Measurements from ENCODE around the gene KRTAP10-12. TPM values are rescaled to one million over a fixed set of nuclear protein-coding genes. Genes with fewer than 3 reads are reported as not detected.

KRTAP10-12 gene
- total and polyA plus RNA-seq, 4 donors = not detected

DNA sequence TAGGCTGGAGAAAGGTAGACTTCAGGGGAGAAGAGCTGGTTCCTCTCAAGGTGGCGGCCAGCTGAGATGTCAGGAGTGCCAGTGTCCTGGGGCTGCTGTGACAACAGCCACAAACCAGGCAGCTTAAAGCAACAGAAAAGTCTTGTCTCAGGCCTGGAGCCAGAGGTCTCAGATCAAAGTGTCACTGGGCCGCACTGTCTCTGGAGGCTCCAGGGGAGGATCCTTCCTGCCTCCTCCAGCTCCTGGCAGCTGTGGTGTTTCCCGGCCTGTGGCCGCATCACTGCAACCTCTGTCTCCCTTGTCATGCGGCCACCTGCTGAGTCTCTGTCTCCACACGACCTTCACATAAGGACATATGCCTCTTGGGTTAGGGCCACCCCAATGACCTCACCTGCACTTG lies 38.8 kb downstream of the KRTAP10-12 start:
- DNase-seq (ENCODE audit: low spot score) = no peak
- no peaks in the 10 kb centered on the region for H3K4me1 ChIP-seq (ENCODE audit: control insufficient read depth in 4 of 4, insufficient read depth in 4 of 4, low read length in 3 of 4)
- H3K27me3 ChIP-seq (ENCODE audit: control insufficient read depth in 4 of 4, insufficient read depth in 4 of 4, low read length in 3 of 4) = no peaks in the 10 kb centered on the region
- 84% methylated on average over 6 of the region's 6 CpGs for WGBS
- no peak for TF ChIP-seq FOXA2 (IDR thresholded peaks at IDR 0.05)
- TF ChIP-seq, protein P1, sequence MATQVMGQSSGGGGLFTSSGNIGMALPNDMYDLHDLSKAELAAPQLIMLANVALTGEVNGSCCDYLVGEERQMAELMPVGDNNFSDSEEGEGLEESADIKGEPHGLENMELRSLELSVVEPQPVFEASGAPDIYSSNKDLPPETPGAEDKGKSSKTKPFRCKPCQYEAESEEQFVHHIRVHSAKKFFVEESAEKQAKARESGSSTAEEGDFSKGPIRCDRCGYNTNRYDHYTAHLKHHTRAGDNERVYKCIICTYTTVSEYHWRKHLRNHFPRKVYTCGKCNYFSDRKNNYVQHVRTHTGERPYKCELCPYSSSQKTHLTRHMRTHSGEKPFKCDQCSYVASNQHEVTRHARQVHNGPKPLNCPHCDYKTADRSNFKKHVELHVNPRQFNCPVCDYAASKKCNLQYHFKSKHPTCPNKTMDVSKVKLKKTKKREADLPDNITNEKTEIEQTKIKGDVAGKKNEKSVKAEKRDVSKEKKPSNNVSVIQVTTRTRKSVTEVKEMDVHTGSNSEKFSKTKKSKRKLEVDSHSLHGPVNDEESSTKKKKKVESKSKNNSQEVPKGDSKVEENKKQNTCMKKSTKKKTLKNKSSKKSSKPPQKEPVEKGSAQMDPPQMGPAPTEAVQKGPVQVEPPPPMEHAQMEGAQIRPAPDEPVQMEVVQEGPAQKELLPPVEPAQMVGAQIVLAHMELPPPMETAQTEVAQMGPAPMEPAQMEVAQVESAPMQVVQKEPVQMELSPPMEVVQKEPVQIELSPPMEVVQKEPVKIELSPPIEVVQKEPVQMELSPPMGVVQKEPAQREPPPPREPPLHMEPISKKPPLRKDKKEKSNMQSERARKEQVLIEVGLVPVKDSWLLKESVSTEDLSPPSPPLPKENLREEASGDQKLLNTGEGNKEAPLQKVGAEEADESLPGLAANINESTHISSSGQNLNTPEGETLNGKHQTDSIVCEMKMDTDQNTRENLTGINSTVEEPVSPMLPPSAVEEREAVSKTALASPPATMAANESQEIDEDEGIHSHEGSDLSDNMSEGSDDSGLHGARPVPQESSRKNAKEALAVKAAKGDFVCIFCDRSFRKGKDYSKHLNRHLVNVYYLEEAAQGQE (IDR thresholded peaks at IDR 0.05) = no peak
- H3K9ac ChIP-seq (ENCODE audit: low read depth in 1 of 2, low read length in 2 of 2) = no peak overlapping the region
- H3K9me3 ChIP-seq (ENCODE audit: control insufficient read depth in 4 of 4, low read length in 3 of 4) = peaks cover 0 to 5% (median 3%) of the 10 kb centered on the region in 4 donors
- H3K27ac ChIP-seq (ENCODE audit: low read depth in 1 of 2, low read length in 2 of 2) = no peak overlapping the region
- no peaks in the 10 kb centered on the region for H3K36me3 ChIP-seq (ENCODE audit: control insufficient read depth in 4 of 4, insufficient read depth in 3 of 4, low read depth in 1 of 4, low read length in 3 of 4)
- no peak overlapping the region for H3K4me3 ChIP-seq (ENCODE audit: low read depth in 1 of 3, low read length in 3 of 3)

DNA sequence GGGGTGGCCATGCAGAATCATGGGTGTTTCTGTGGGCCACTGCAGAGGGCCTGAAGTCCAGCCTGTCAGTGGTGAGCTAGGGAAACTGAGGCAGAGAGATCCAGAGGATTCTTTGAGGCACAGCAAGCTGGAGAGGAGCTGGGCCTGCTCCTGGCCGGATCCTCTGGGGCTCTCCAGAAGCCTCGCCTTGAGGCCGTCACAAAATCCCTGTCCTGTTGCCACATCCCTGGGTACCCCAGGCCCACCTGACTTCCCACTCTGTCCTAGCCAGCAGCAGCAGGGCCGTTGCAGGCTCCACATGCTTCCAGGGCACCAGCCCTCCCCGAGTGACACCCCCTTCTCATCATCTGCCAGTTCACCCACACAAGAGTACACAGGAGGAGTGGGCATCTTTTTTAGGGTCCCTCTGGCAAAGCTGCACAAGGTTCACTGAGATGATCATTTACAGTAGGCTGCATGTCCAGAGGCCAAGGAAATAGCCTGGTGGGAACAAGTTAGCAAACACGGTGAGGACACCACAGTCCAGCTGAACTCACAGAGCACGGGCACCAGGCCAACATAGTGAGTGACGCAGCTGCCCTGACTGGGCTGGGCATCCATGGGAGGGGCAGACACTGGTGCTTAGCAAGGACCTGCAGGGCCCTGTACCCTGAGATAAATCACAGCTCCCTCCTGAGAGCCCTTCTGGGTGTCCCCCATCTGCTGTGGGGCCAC lies 39.5 kb downstream of the KRTAP10-12 start:
- peaks cover 0 to 5% (median 3%) of the 10 kb centered on the region in 4 donors for H3K9me3 ChIP-seq (ENCODE audit: control insufficient read depth in 4 of 4, low read length in 3 of 4)
- no peaks in the 10 kb centered on the region for H3K27me3 ChIP-seq (ENCODE audit: control insufficient read depth in 4 of 4, insufficient read depth in 4 of 4, low read length in 3 of 4)
- 85% methylated on average over 8 of the region's 8 CpGs for WGBS
- DNase-seq (ENCODE audit: low spot score) = no peak
- H3K4me1 ChIP-seq (ENCODE audit: control insufficient read depth in 4 of 4, insufficient read depth in 4 of 4, low read length in 3 of 4) = no peaks in the 10 kb centered on the region
- no peak overlapping the region for H3K4me3 ChIP-seq (ENCODE audit: low read depth in 1 of 3, low read length in 3 of 3)
- no peaks in the 10 kb centered on the region for H3K36me3 ChIP-seq (ENCODE audit: control insufficient read depth in 4 of 4, insufficient read depth in 3 of 4, low read depth in 1 of 4, low read length in 3 of 4)
- no peak for TF ChIP-seq SP1 (IDR thresholded peaks at IDR 0.05)
- no peak for TF ChIP-seq ZBTB33 (IDR thresholded peaks at IDR 0.05)
- no peak for TF ChIP-seq JUND (IDR thresholded peaks at IDR 0.05)
- no peak for TF ChIP-seq HNF4A (conservative IDR thresholded peaks at IDR 0.05)
- TF ChIP-seq FOXA2 (IDR thresholded peaks at IDR 0.05) = no peak
- TF ChIP-seq NR2F2 (IDR thresholded peaks at IDR 0.05) = no peak
- no peak overlapping the region for H3K9ac ChIP-seq (ENCODE audit: low read depth in 1 of 2, low read length in 2 of 2)
- no peak overlapping the region for H3K27ac ChIP-seq (ENCODE audit: low read depth in 1 of 2, low read length in 2 of 2)

- H3K27me3 ChIP-seq (ENCODE audit: control insufficient read depth in 4 of 4, insufficient read depth in 4 of 4, low read length in 3 of 4) = no peaks in the 10 kb centered on the region
- no peak overlapping the region for H3K27ac ChIP-seq (ENCODE audit: low read depth in 1 of 2, low read length in 2 of 2)
- H3K9me3 ChIP-seq (ENCODE audit: control insufficient read depth in 4 of 4, low read length in 3 of 4) = peaks cover 0 to 5% (median 3%) of the 10 kb centered on the region in 4 donors
- H3K36me3 ChIP-seq (ENCODE audit: control insufficient read depth in 4 of 4, insufficient read depth in 3 of 4, low read depth in 1 of 4, low read length in 3 of 4) = no peaks in the 10 kb centered on the region
- no peak overlapping the region for H3K9ac ChIP-seq (ENCODE audit: low read depth in 1 of 2, low read length in 2 of 2)
- TF ChIP-seq NR2F2 (IDR thresholded peaks at IDR 0.05) (no peak), ZBTB33 (IDR thresholded peaks at IDR 0.05) (no peak), FOXA2 (IDR thresholded peaks at IDR 0.05) (no peak), FOXA1 (IDR thresholded peaks at IDR 0.05) (no peak)
- TF ChIP-seq, protein P1 (IDR thresholded peaks at IDR 0.05) = no peak
- DNase-seq (ENCODE audit: low spot score) = no peak
- no peak overlapping the region for H3K4me3 ChIP-seq (ENCODE audit: low read depth in 1 of 3, low read length in 3 of 3)
- WGBS = 70% methylated on average over 3 of the region's 3 CpGs
- no peaks in the 10 kb centered on the region for H3K4me1 ChIP-seq (ENCODE audit: control insufficient read depth in 4 of 4, insufficient read depth in 4 of 4, low read length in 3 of 4)
These were observed 40.9 kb downstream of the KRTAP10-12 start for GRCh38 chr21:44737706-44738354.
